ENCODE results near the gene FABP3. TPM values are rescaled to one million over a fixed set of nuclear protein-coding genes. Genes with fewer than 3 reads are reported as not detected.

Gene FABP3
- total and polyA plus RNA-seq, 2 of the 4 experiments (the other 2 are of a cell fraction): 4.8 to 8.6 TPM

DNA sequence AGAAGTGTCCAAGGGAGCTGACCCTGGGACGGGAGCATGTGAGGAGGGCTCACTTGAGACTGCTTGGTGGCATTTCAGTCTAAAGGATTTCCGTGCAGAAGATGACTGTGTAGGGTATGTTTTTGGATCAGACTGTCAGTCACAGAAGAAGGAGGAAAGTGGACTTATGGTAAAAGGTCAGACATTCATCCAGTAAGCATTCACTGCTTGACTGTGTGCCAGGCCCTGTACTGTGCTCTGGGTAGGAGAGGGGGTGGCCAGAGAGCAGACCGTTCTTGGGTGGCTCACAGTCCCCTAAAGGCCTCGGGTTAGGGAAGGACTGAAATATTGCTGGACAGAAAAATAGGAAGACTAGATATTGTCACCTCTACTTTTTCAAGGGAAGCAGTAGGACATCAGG is 38.0 kb upstream of the FABP3 start:
- no peaks in the 10 kb centered on the region for H3K27me3 ChIP-seq (ENCODE audit: control insufficient read depth, insufficient read depth, low read length)
- peak overlapping the region; percentile 94 for H2BK20ac ChIP-seq (ENCODE audit: low read depth, low read length)
- H3K9me3 ChIP-seq (ENCODE audit: control insufficient read depth, insufficient read depth, low read length): no peaks in the 10 kb centered on the region
- H2AK5ac ChIP-seq (ENCODE audit: low read depth, low read length): peak overlapping the region; percentile 65
- peak overlapping the region; percentile 81 for H2AK9ac ChIP-seq (replicated peaks; ENCODE audit: low read depth, low read length, poor library complexity)
- H3K4me2 ChIP-seq (ENCODE audit: low read depth, low read length): peak overlapping the region; percentile 35
- H3K36me3 ChIP-seq (ENCODE audit: control insufficient read depth, insufficient read depth, low read length): peaks cover under 1% of the 10 kb centered on the region; the same call in 1 of the 2 replicates
- ATAC-seq (ENCODE audit: low read depth): peak; percentile 12
- TF ChIP-seq, protein P1, sequence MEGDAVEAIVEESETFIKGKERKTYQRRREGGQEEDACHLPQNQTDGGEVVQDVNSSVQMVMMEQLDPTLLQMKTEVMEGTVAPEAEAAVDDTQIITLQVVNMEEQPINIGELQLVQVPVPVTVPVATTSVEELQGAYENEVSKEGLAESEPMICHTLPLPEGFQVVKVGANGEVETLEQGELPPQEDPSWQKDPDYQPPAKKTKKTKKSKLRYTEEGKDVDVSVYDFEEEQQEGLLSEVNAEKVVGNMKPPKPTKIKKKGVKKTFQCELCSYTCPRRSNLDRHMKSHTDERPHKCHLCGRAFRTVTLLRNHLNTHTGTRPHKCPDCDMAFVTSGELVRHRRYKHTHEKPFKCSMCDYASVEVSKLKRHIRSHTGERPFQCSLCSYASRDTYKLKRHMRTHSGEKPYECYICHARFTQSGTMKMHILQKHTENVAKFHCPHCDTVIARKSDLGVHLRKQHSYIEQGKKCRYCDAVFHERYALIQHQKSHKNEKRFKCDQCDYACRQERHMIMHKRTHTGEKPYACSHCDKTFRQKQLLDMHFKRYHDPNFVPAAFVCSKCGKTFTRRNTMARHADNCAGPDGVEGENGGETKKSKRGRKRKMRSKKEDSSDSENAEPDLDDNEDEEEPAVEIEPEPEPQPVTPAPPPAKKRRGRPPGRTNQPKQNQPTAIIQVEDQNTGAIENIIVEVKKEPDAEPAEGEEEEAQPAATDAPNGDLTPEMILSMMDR (conservative IDR thresholded peaks at IDR 0.05; ENCODE audit: low read depth, low read length): no peak
- TF ChIP-seq MAZ (IDR thresholded peaks at IDR 0.05; ENCODE audit: borderline replicate concordance, low read depth, low read length): no peak
- TF ChIP-seq MAFK (IDR thresholded peaks at IDR 0.05; ENCODE audit: low read depth, low read length): no peak
- in situ Hi-C loops (cut with MboI; ENCODE audit: low sequenced_read_pairs): no loop called here
- ChIA-PET CTCF (interaction anchor here (1.3 to 3.3 kb wide), 2 partner anchors 11 to 15 kb away, joined by 4 to 13 read pairs; no protein-coding TSS in a partner anchor), POLR2A (ENCODE audit: unreplicated experiment) (no interaction called here)
- H3K4me1 ChIP-seq (ENCODE audit: control insufficient read depth, insufficient read depth, low read length): peaks cover 39% of the 10 kb centered on the region
- H3K18ac ChIP-seq (ENCODE audit: low read depth, low read length): peak overlapping the region; percentile 56
- peak overlapping the region; percentile 20; the same call in 1 of the 2 replicates for H3K9ac ChIP-seq (ENCODE audit: low read depth, low read length)
- peak; percentile 70 for DNase-seq
- no TSS peak for BruUV-seq (replicated peaks)
- H2AFZ ChIP-seq (replicated peaks; ENCODE audit: low read length, poor library complexity): peak overlapping the region; percentile 14
- H3K79me1 ChIP-seq (ENCODE audit: low read depth in 1 of 2, low read length in 2 of 2): peaks cover 0 to 32% of the 10 kb centered on the region in 2 experiments; a peak in 2 of 4 replicates
- dilution Hi-C loops (cut with HindIII; ENCODE audit: low sequenced_read_pairs, unreplicated experiment): no loop called here
- peak overlapping the region; percentile 80 for H2BK5ac ChIP-seq (ENCODE audit: low read depth, low read length, poor library complexity, severe bottlenecking)
- peak overlapping the region; percentile 72 for H4K5ac ChIP-seq (ENCODE audit: low read depth, low read length)
- H4K8ac ChIP-seq (ENCODE audit: low read depth in 2 of 2, low read length in 2 of 2): peak overlapping the region; percentile 35 to 88; a peak in 3 of 4 replicates
- no CpG with 5 or more reads among the region's 4 CpGs for WGBS, 2 experiments (ENCODE audit: extremely low coverage in 2 of 2, insufficient read length in 1 of 2)
- peak overlapping the region; percentile 76 for H3K14ac ChIP-seq (replicated peaks; ENCODE audit: low read depth, low read length)
- intact Hi-C loops (cut with micrococcal nuclease): no loop called here
- H2BK120ac ChIP-seq (ENCODE audit: low read depth, low read length): peak overlapping the region; percentile 94
- peak overlapping the region; percentile 18; the same call in 1 of the 2 replicates for H3K56ac ChIP-seq (ENCODE audit: extremely low read depth, insufficient read depth, low read length)
- peak overlapping the region; percentile 81 for H4K91ac ChIP-seq (ENCODE audit: insufficient read depth, low read depth, low read length)
- H3K9me1 ChIP-seq (ENCODE audit: insufficient read depth, low read length): peaks cover 47% of the 10 kb centered on the region
- H4K20me1 ChIP-seq (ENCODE audit: insufficient read depth, low read length): peaks cover 15% of the 10 kb centered on the region
- H3K4me3 ChIP-seq (ENCODE audit: insufficient read depth, low read depth, low read length): no peak overlapping the region
- peak overlapping the region; percentile 94; the same call in 1 of the 2 replicates for H3K23ac ChIP-seq (ENCODE audit: low read depth, low read length)
- H3K27ac ChIP-seq (ENCODE audit: insufficient read depth, low read length): peak overlapping the region; percentile 72
- peak overlapping the region; percentile 94 for H3K4ac ChIP-seq (ENCODE audit: low read depth, low read length)
- peak overlapping the region; percentile 62; the same call in 2 of the 3 replicates for H2BK15ac ChIP-seq (ENCODE audit: low read depth, low read length)

Measured in IMR-90 (cell line).